HepG2 (cell line): ENCODE data around the gene TOM1L2. TPM values are rescaled to one million over a fixed set of nuclear protein-coding genes. Genes with fewer than 3 reads are reported as not detected.

Experiments used
- AGO1 ChIP-seq: fragments of 200-400 bp; formaldehyde crosslinking; IDR thresholded peaks from 2 replicates; pipeline ENCODE4 v1.6.1; 2017; ENCODE audit warnings: mild to moderate bottlenecking, low read depth, low read length, moderate library complexity; ENCODE audit not compliant: poor library complexity, severe bottlenecking
- ARID2 ChIP-seq: sonication (generic); formaldehyde crosslinking; IDR thresholded peaks from 2 replicates; pipeline ENCODE4 v1.8.1; 2022; ENCODE audit warnings: mild to moderate bottlenecking, missing genetic modification reagents, borderline replicate concordance
- BRCA1 ChIP-seq: sonication (generic); formaldehyde crosslinking; IDR thresholded peaks from 2 replicates; pipeline ENCODE4 v1.4.0; 2020; ENCODE audit warnings: missing genetic modification reagents
- CCDC6 ChIP-seq: sonication (generic); formaldehyde crosslinking; IDR thresholded peaks from 2 replicates; pipeline ENCODE4 v1.8.1; 2022; ENCODE audit warnings: mild to moderate bottlenecking, missing genetic modification reagents, moderate library complexity
- CENPX ChIP-seq: sonication (generic); formaldehyde crosslinking; IDR thresholded peaks from 2 replicates; pipeline ENCODE4 v1.9.0; 2021; ENCODE audit warnings: mild to moderate bottlenecking, missing genetic modification reagents, moderate library complexity
- HOXD1 ChIP-seq: sonication (generic); formaldehyde crosslinking; IDR thresholded peaks from 2 replicates; pipeline ENCODE4 v1.5.0; 2020; ENCODE audit warnings: missing genetic modification reagents
- MTF1 ChIP-seq: sonication (generic); formaldehyde crosslinking; IDR thresholded peaks from 2 replicates; pipeline ENCODE4 v1.5.0; 2020; ENCODE audit warnings: missing genetic modification reagents
- RBAK ChIP-seq: sonication (generic); formaldehyde crosslinking; IDR thresholded peaks from 2 replicates; pipeline ENCODE4 v1.5.1; 2020; ENCODE audit warnings: mild to moderate bottlenecking, missing genetic modification reagents
- RXRA ChIP-seq: sonication (generic); formaldehyde crosslinking; IDR thresholded peaks from 2 replicates; pipeline ENCODE4 v1.5.1; 2020; ENCODE audit warnings: missing genetic modification reagents
- SNAPC2 ChIP-seq: sonication (generic); formaldehyde crosslinking; IDR thresholded peaks from 2 replicates; pipeline ENCODE4 v1.8.1; 2022; ENCODE audit warnings: mild to moderate bottlenecking, missing genetic modification reagents
- TAF1 ChIP-seq: sonication (generic); formaldehyde crosslinking; IDR thresholded peaks from 2 replicates; pipeline ENCODE4 v1.4.0; 2020; ENCODE audit warnings: missing genetic modification reagents
- ZNF350 ChIP-seq: sonication (generic); formaldehyde crosslinking; IDR thresholded peaks from 2 replicates; pipeline ENCODE4 v1.4.0; 2020; ENCODE audit warnings: mild to moderate bottlenecking, low read depth, missing genetic modification reagents, borderline replicate concordance
- ZSCAN30 ChIP-seq: sonication (generic); formaldehyde crosslinking; IDR thresholded peaks from 2 replicates; pipeline ENCODE4 v1.5.0; 2020; ENCODE audit warnings: mild to moderate bottlenecking, missing genetic modification reagents
- polyA plus RNA-seq, 8 experiments: library from polyadenylated mRNA; depleted of rRNA in 3 of 8; stranded (reverse) in 7 of 8; unstranded in 1 of 8; fragments of >200 nt; fragmentation: Illumina TruSeq in 4 of 8; extraction: Trizol in 4 of 8; gene quantifications; 2 replicates each; pipeline versions ENCODE4 v1.2.1 to v1.2.3, GENCODE V29; 2011 to 2016; ENCODE audit warnings: low read depth in 4 of 8, missing spikeins in 1 of 8, mixed read lengths in 1 of 8; ENCODE audit not compliant: insufficient read depth in 1 of 8
- total RNA-seq, 5 experiments: library from RNA; depleted of rRNA; stranded (reverse); fragments of >200 nt; fragmentation: Illumina TruSeq; extraction: Trizol; gene quantifications; 2 replicates each; pipeline ENCODE4 v1.2.3, GENCODE V29; 2016; ENCODE audit warnings: low read depth in 1 of 5
- TF ChIP-seq, protein P1 (sequence below): fragments of 450-650 bp; IDR thresholded peaks from 2 replicates; pipeline ENCODE4 v1.6.1; 2017
- TF ChIP-seq, protein P2 (sequence below): sonication (generic); formaldehyde crosslinking; IDR thresholded peaks from 2 replicates; pipeline ENCODE4 v1.4.0; 2020; ENCODE audit warnings: missing genetic modification reagents, borderline replicate concordance
- TF ChIP-seq, protein P3 (sequence below): sonication (generic); formaldehyde crosslinking; IDR thresholded peaks from 2 replicates; pipeline ENCODE4 v1.8.0; 2022; ENCODE audit warnings: low read depth, missing genetic modification reagents
- TF ChIP-seq, protein P4 (sequence below): sonication (generic); formaldehyde crosslinking; IDR thresholded peaks from 2 replicates; pipeline ENCODE4 v1.5.0; 2020; ENCODE audit warnings: missing genetic modification reagents
- TF ChIP-seq, protein P5 (sequence below): sonication (generic); formaldehyde crosslinking; IDR thresholded peaks from 2 replicates; pipeline ENCODE4 v1.8.1; 2023; ENCODE audit warnings: mild to moderate bottlenecking, moderate library complexity, missing genetic modification reagents
- TF ChIP-seq, protein P6 (sequence below): sonication (generic); formaldehyde crosslinking; IDR thresholded peaks from 2 replicates; pipeline ENCODE4 v1.4.0; 2020; ENCODE audit warnings: mild to moderate bottlenecking, missing genetic modification reagents

Gene TOM1L2
- total and polyA plus RNA-seq, 2 of the 13 experiments (the other 11 are each of a cell fraction or from before 2014, with no cell fraction given) = 4.7 to 7.4 TPM

DNA sequence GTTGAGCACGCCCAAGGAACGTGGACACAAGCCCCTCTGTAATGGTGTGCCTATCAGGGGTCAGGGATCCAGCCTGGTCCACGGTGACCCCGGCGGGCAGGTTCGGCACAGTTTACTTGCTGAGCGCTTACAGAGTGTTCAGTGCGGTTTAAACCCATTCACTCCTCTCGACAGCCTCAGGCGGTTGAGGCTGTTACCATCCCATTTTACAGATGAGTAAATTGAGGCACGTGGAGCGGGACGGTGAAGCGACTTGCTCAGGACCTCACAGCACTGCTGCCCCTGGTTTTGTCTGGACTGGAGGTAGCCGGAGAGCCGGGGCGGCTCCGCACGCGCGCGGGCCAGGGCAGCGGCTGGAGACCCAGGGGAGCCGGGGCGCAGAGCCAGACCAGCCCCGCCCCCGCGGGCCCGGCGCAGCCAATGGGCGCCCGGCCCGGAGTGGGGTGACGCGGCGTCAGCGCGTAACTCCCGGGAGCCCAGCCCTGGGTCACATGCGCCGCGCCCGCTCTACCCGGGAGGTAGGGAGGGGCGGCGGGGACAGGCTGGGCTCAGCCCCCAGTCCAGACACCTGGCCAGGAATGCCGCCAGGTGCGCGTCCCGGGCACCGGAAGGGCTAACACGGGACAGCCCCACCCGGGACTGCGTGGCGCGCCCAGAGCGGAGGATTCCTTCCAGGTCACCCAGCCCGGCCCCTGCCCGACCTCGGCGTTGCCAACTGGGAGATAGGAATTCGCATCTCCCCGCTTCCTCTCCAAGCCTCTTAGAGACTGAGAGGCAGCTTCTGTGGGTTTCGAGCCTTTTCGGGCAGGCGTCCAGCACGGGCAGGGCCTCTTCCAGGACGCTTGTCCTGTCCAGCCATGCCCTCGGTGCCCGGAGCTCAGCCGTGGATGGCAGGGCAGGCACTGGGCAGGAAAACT, 132.2 kb downstream of the TOM1L2 start (continued):
- TF ChIP-seq, protein P1, sequence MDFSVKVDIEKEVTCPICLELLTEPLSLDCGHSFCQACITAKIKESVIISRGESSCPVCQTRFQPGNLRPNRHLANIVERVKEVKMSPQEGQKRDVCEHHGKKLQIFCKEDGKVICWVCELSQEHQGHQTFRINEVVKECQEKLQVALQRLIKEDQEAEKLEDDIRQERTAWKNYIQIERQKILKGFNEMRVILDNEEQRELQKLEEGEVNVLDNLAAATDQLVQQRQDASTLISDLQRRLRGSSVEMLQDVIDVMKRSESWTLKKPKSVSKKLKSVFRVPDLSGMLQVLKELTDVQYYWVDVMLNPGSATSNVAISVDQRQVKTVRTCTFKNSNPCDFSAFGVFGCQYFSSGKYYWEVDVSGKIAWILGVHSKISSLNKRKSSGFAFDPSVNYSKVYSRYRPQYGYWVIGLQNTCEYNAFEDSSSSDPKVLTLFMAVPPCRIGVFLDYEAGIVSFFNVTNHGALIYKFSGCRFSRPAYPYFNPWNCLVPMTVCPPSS = no peak
- TF ChIP-seq AGO1 (no peak), MTF1 (CRISPR knock-in tag) (no peak), ZSCAN30 (peak; percentile 80; the same call in 1 of the 2 replicates), RBAK (no peak), ZNF350 (CRISPR knock-in tag) (no peak; the same call in 1 of the 2 replicates), CENPX (CRISPR knock-in tag) (no peak), ARID2 (no peak), BRCA1 (CRISPR knock-in tag) (no peak), TAF1 (CRISPR knock-in tag) (peak; percentile 96), RXRA (peak; percentile 78), SNAPC2 (CRISPR knock-in tag) (peak; percentile 78), HOXD1 (CRISPR knock-in tag) (0 out of 2 replicates have a peak, but pooled peaks have one; percentile 77), CCDC6 (CRISPR knock-in tag) (peak; percentile 87; the same call in 1 of the 2 replicates)
- TF ChIP-seq, protein P2, sequence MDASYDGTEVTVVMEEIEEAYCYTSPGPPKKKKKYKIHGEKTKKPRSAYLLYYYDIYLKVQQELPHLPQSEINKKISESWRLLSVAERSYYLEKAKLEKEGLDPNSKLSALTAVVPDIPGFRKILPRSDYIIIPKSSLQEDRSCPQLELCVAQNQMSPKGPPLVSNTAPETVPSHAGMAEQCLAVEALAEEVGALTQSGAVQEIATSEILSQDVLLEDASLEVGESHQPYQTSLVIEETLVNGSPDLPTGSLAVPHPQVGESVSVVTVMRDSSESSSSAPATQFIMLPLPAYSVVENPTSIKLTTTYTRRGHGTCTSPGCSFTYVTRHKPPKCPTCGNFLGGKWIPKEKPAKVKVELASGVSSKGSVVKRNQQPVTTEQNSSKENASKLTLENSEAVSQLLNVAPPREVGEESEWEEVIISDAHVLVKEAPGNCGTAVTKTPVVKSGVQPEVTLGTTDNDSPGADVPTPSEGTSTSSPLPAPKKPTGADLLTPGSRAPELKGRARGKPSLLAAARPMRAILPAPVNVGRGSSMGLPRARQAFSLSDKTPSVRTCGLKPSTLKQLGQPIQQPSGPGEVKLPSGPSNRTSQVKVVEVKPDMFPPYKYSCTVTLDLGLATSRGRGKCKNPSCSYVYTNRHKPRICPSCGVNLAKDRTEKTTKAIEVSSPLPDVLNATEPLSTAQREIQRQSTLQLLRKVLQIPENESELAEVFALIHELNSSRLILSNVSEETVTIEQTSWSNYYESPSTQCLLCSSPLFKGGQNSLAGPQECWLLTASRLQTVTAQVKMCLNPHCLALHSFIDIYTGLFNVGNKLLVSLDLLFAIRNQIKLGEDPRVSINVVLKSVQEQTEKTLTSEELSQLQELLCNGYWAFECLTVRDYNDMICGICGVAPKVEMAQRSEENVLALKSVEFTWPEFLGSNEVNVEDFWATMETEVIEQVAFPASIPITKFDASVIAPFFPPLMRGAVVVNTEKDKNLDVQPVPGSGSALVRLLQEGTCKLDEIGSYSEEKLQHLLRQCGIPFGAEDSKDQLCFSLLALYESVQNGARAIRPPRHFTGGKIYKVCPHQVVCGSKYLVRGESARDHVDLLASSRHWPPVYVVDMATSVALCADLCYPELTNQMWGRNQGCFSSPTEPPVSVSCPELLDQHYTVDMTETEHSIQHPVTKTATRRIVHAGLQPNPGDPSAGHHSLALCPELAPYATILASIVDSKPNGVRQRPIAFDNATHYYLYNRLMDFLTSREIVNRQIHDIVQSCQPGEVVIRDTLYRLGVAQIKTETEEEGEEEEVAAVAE (CRISPR knock-in tag) = peak; percentile 15; the same call in 1 of the 2 replicates
- TF ChIP-seq, protein P3, sequence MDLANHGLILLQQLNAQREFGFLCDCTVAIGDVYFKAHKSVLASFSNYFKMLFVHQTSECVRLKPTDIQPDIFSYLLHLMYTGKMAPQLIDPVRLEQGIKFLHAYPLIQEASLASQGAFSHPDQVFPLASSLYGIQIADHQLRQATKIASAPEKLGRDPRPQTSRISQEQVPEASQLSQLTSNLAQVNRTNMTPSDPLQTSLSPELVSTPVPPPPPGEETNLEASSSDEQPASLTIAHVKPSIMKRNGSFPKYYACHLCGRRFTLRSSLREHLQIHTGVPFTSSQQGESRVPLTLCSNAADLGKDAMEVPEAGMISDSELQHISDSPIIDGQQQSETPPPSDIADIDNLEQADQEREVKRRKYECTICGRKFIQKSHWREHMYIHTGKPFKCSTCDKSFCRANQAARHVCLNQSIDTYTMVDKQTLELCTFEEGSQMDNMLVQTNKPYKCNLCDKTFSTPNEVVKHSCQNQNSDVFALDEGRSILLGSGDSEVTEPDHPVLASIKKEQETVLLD (CRISPR knock-in tag) = peak; percentile 93
- TF ChIP-seq, protein P4, sequence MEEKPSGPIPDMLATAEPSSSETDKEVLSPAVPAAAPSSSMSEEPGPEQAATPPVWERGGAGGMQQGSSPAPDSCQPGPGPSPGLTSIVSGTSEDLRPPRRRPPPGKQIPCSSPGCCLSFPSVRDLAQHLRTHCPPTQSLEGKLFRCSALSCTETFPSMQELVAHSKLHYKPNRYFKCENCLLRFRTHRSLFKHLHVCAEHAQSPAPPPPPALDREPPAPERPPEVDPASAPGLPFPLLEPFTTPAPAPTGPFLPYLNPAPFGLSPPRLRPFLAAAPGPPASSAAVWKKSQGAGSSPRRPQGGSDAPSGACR (CRISPR knock-in tag) = peak; percentile 84; the same call in 1 of the 2 replicates
- TF ChIP-seq, protein P5, sequence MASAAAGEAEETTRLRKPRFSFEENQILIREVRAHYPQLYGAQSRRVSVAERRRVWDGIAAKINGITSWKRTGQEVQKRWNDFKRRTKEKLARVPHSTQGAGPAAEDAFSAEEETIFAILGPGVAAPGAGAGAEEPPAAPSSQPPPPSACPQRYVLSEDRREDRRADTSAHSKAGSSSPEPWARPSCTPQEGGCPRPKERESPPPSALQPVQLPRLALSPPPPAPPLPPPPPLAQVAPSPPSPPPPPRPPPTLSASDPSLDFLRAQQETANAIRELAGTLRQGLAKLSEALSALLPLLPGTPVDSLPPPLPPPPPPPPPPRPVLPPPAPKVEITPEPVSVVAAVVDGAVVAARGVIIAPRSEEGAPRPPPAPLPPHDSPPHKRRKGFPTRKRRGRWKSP = peak; percentile 65
- TF ChIP-seq, protein P6, sequence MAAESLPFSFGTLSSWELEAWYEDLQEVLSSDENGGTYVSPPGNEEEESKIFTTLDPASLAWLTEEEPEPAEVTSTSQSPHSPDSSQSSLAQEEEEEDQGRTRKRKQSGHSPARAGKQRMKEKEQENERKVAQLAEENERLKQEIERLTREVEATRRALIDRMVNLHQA = no peak
